Activated T-cell treated with anti-CD3 and anti-CD28 coated beads, Interleukin-2, amount 50 U/mL, for 72 hours (primary cell): ENCODE data around the gene TTN. TPM values are rescaled to one million over a fixed set of nuclear protein-coding genes. Genes with fewer than 3 reads are reported as not detected.

ENCODE experiments used
- ATAC-seq, 2 donors: fragments of 150-1000 bp; cut with Tn5 transposase; replicated peaks in 1 of 2; 2 replicates each; pipeline ENCODE4 v1.10.0; 2021; ENCODE audit warnings: moderate library complexity in 2 of 2, mild to moderate bottlenecking in 1 of 2
- DNase-seq, 2 donors: peaks; one replicate each; pipeline ENCODE4 v3.0.0; 2021 to 2022; ENCODE audit warnings: mixed read lengths in 1 of 2
- H3K27ac Mint-ChIP-seq: one replicate; pipeline ENCODE4 v1.8.0; 2022; ENCODE audit warnings: mild to moderate bottlenecking, moderate library complexity, mixed read lengths
- H3K27me3 Mint-ChIP-seq: one replicate; pipeline ENCODE4 v1.8.0; 2022; ENCODE audit warnings: low read depth, mixed read lengths
- H3K36me3 Mint-ChIP-seq, 2 donors: one replicate each; pipeline ENCODE4 v1.8.0; 2022; ENCODE audit warnings: mixed read lengths in 2 of 2, mild to moderate bottlenecking in 1 of 2; ENCODE audit not compliant: insufficient read depth in 2 of 2
- H3K4me1 Mint-ChIP-seq: one replicate; pipeline ENCODE4 v1.8.0; 2022; ENCODE audit warnings: low read depth, mixed read lengths
- H3K4me3 Mint-ChIP-seq, 2 donors: one replicate each; pipeline ENCODE4 v1.8.0; 2022; ENCODE audit warnings: mild to moderate bottlenecking in 2 of 2, mixed read lengths in 2 of 2, moderate library complexity in 2 of 2
- H3K9me3 Mint-ChIP-seq, 2 donors: one replicate each; pipeline ENCODE4 v1.8.0; 2022; ENCODE audit warnings: mixed read lengths in 2 of 2
- total RNA-seq, 2 donors: library from RNA; stranded (reverse); gene quantifications; one replicate each; pipeline ENCODE4 v1.2.3, GENCODE V29; 2022

The TTN gene
- total RNA-seq, 2 donors from 2014 or later = 6.6 to 6.9 TPM

- H3K27me3 Mint-ChIP-seq = no peaks in the 10 kb centered on the region
- DNase-seq (no peak), ATAC-seq (no peak)
- no peaks in the 10 kb centered on the region for H3K36me3 Mint-ChIP-seq
- H3K9me3 Mint-ChIP-seq = no peaks in the 10 kb centered on the region
- H3K27ac Mint-ChIP-seq = no peak overlapping the region
- H3K4me3 Mint-ChIP-seq = no peak overlapping the region
- H3K4me1 Mint-ChIP-seq = no peaks in the 10 kb centered on the region
These were observed 90.8 kb downstream of the TTN start for GRCh38 chr2:178716394-178716793.

GRCh38 chr2:178715366-178715765 lies 91.9 kb downstream of the TTN start:
- no peaks in the 10 kb centered on the region for H3K9me3 Mint-ChIP-seq
- H3K27me3 Mint-ChIP-seq = no peaks in the 10 kb centered on the region
- H3K27ac Mint-ChIP-seq = no peak overlapping the region
- DNase-seq (no peak), ATAC-seq (no peak)
- no peaks in the 10 kb centered on the region for H3K4me1 Mint-ChIP-seq
- no peak overlapping the region for H3K4me3 Mint-ChIP-seq
- H3K36me3 Mint-ChIP-seq = no peaks in the 10 kb centered on the region

GRCh38 chr2:178707476-178707875 lies 99.7 kb downstream of the TTN start:
- no peak overlapping the region for H3K27ac Mint-ChIP-seq
- H3K4me3 Mint-ChIP-seq = no peak overlapping the region

GRCh38 chr2:178704876-178705275 lies 102.3 kb downstream of the TTN start:
- no peaks in the 10 kb centered on the region for H3K36me3 Mint-ChIP-seq
- H3K4me3 Mint-ChIP-seq = no peak overlapping the region
- no peaks in the 10 kb centered on the region for H3K27me3 Mint-ChIP-seq
- no peak for ATAC-seq
- H3K27ac Mint-ChIP-seq = no peak overlapping the region
- DNase-seq = no peak
- H3K9me3 Mint-ChIP-seq = no peaks in the 10 kb centered on the region
- H3K4me1 Mint-ChIP-seq = peaks cover 5% of the 10 kb centered on the region

More at GRCh38 chr2:178707476-178707875, 99.7 kb downstream of the TTN start:
- no peaks in the 10 kb centered on the region for H3K9me3 Mint-ChIP-seq
- H3K36me3 Mint-ChIP-seq = no peaks in the 10 kb centered on the region
- H3K27me3 Mint-ChIP-seq = no peaks in the 10 kb centered on the region
- H3K4me1 Mint-ChIP-seq = no peaks in the 10 kb centered on the region
- DNase-seq (no peak), ATAC-seq (no peak)

GRCh38 chr2:178702361-178702760 lies 104.9 kb downstream of the TTN start:
- DNase-seq (no peak), ATAC-seq (no peak)
- H3K4me3 Mint-ChIP-seq = no peak overlapping the region
- no peak overlapping the region for H3K27ac Mint-ChIP-seq
- H3K36me3 Mint-ChIP-seq = no peaks in the 10 kb centered on the region
- H3K4me1 Mint-ChIP-seq = peaks cover 5% of the 10 kb centered on the region
- H3K9me3 Mint-ChIP-seq = no peaks in the 10 kb centered on the region
- H3K27me3 Mint-ChIP-seq = no peaks in the 10 kb centered on the region

- Mint-ChIP-seq H3K36me3 (no peaks in the 10 kb centered on the region), H3K4me3 (no peak overlapping the region), H3K27me3 (no peaks in the 10 kb centered on the region), H3K9me3 (no peaks in the 10 kb centered on the region), H3K4me1 (peaks cover 5% of the 10 kb centered on the region), H3K27ac (no peak overlapping the region)
- no peak for ATAC-seq
- peak in 1 of 2 donors; percentile 2 for DNase-seq
These were observed 106.3 kb downstream of the TTN start for GRCh38 chr2:178700922-178701342.

- Mint-ChIP-seq H3K4me3 (no peak overlapping the region), H3K36me3 (no peaks in the 10 kb centered on the region), H3K27me3 (no peaks in the 10 kb centered on the region), H3K4me1 (peaks cover 5% of the 10 kb centered on the region), H3K27ac (no peak overlapping the region), H3K9me3 (no peaks in the 10 kb centered on the region)
- ATAC-seq = no peak
- no peak for DNase-seq
These were observed 107.1 kb downstream of the TTN start for GRCh38 chr2:178700136-178700535.

- DNase-seq = no peak
- Mint-ChIP-seq H3K4me3 (no peak overlapping the region), H3K9me3 (no peaks in the 10 kb centered on the region), H3K27ac (no peak overlapping the region), H3K27me3 (no peaks in the 10 kb centered on the region), H3K4me1 (no peaks in the 10 kb centered on the region), H3K36me3 (no peaks in the 10 kb centered on the region)
- no peak for ATAC-seq
These were observed 114.4 kb downstream of the TTN start for GRCh38 chr2:178692845-178693244.

GRCh38 chr2:178689808-178690207 lies 117.4 kb downstream of the TTN start:
- Mint-ChIP-seq H3K4me1 (no peaks in the 10 kb centered on the region), H3K27me3 (no peaks in the 10 kb centered on the region), H3K27ac (no peak overlapping the region), H3K9me3 (no peaks in the 10 kb centered on the region), H3K36me3 (no peaks in the 10 kb centered on the region), H3K4me3 (no peak overlapping the region)
- DNase-seq (no peak), ATAC-seq (no peak)

GRCh38 chr2:178683877-178684276 lies 123.3 kb downstream of the TTN start:
- Mint-ChIP-seq H3K9me3 (no peaks in the 10 kb centered on the region), H3K36me3 (no peaks in the 10 kb centered on the region), H3K4me3 (no peak overlapping the region), H3K27me3 (no peaks in the 10 kb centered on the region), H3K4me1 (no peaks in the 10 kb centered on the region), H3K27ac (no peak overlapping the region)
- ATAC-seq = no peak
- no peak for DNase-seq

- peaks cover 0 to 2% of the 10 kb centered on the region in 2 donors for H3K36me3 Mint-ChIP-seq
- H3K4me1 Mint-ChIP-seq = no peaks in the 10 kb centered on the region
- DNase-seq (no peak), ATAC-seq (no peak)
- H3K27ac Mint-ChIP-seq = no peak overlapping the region
- no peaks in the 10 kb centered on the region for H3K27me3 Mint-ChIP-seq
- no peaks in the 10 kb centered on the region for H3K9me3 Mint-ChIP-seq
- no peak overlapping the region for H3K4me3 Mint-ChIP-seq
These were observed 126.1 kb downstream of the TTN start for GRCh38 chr2:178681081-178681480.

GRCh38 chr2:178679891-178680290 lies 127.3 kb downstream of the TTN start:
- DNase-seq = no peak
- Mint-ChIP-seq H3K27me3 (no peaks in the 10 kb centered on the region), H3K36me3 (peaks cover 0 to 2% of the 10 kb centered on the region in 2 donors), H3K4me1 (no peaks in the 10 kb centered on the region), H3K9me3 (no peaks in the 10 kb centered on the region), H3K27ac (no peak overlapping the region), H3K4me3 (no peak overlapping the region)
- ATAC-seq = no peak

GRCh38 chr2:178677599-178677998 lies 129.6 kb downstream of the TTN start:
- Mint-ChIP-seq H3K4me1 (no peaks in the 10 kb centered on the region), H3K9me3 (no peaks in the 10 kb centered on the region), H3K4me3 (no peak overlapping the region), H3K27ac (no peak overlapping the region), H3K27me3 (no peaks in the 10 kb centered on the region), H3K36me3 (peaks cover 0 to 2% of the 10 kb centered on the region in 2 donors)
- ATAC-seq = no peak
- DNase-seq = no peak

- ATAC-seq = no peak
These were observed 131.2 kb downstream of the TTN start for GRCh38 chr2:178676046-178676445.

More at GRCh38 chr2:178676046-178676445, 131.2 kb downstream of the TTN start:
- no peak overlapping the region for H3K4me3 Mint-ChIP-seq
- H3K27ac Mint-ChIP-seq = no peak overlapping the region
- no peaks in the 10 kb centered on the region for H3K27me3 Mint-ChIP-seq
- H3K4me1 Mint-ChIP-seq = peaks cover 4% of the 10 kb centered on the region
- no peaks in the 10 kb centered on the region for H3K9me3 Mint-ChIP-seq
- DNase-seq = no peak
- peaks cover 0 to 4% of the 10 kb centered on the region in 2 donors for H3K36me3 Mint-ChIP-seq
